IMR-90 (cell line): ENCODE data around the gene OR2T29.
"Not testable (repeated sequence)": the region's sequence is repeated elsewhere in the genome, so short reads cannot be mapped to it uniquely, and the experiment has no call there.

Experiments used
- POLR2A ChIP-seq: IDR thresholded peaks from 2 replicates; pipeline ENCODE4 v1.6.1; 2012; ENCODE audit warnings: mild to moderate bottlenecking, low read depth, low read length
- RCOR1 ChIP-seq: IDR thresholded peaks from 2 replicates; pipeline ENCODE4 v1.6.1; 2012; ENCODE audit warnings: mild to moderate bottlenecking, low read length, improper control_type of control experiment; ENCODE audit not compliant: insufficient replicate concordance
- TF ChIP-seq, protein P1 (sequence below): conservative IDR thresholded peaks from 2 replicates; pipeline ENCODE4 v1.5.1; 2012; ENCODE audit warnings: mild to moderate bottlenecking, low read depth, low read length, improper control_type of control experiment

DNA sequence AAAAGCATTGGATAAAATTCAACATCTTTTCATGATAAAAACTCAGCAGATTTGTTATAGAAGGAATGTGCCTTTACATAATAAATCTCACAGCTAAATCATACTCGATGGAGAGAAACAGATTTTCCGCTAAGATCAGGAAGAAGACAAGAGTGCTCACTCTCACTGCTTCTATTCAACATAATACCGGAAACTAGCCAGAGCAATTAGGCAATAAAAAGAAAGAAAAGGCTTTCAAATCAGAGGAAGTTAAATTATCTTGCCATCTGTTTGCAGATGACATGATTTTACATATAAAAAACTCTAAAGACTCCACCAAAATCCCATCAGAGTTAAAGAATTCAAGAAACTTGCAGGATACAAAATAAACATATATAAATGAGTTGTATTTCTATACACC is 8.2 kb upstream of the OR2T29 start:
- TF ChIP-seq RCOR1, POLR2A: not testable (repeated sequence)
- TF ChIP-seq, protein P1, sequence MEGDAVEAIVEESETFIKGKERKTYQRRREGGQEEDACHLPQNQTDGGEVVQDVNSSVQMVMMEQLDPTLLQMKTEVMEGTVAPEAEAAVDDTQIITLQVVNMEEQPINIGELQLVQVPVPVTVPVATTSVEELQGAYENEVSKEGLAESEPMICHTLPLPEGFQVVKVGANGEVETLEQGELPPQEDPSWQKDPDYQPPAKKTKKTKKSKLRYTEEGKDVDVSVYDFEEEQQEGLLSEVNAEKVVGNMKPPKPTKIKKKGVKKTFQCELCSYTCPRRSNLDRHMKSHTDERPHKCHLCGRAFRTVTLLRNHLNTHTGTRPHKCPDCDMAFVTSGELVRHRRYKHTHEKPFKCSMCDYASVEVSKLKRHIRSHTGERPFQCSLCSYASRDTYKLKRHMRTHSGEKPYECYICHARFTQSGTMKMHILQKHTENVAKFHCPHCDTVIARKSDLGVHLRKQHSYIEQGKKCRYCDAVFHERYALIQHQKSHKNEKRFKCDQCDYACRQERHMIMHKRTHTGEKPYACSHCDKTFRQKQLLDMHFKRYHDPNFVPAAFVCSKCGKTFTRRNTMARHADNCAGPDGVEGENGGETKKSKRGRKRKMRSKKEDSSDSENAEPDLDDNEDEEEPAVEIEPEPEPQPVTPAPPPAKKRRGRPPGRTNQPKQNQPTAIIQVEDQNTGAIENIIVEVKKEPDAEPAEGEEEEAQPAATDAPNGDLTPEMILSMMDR = not testable (repeated sequence)
